Measurements from ENCODE around the gene CADPS2. TPM values are rescaled to one million over a fixed set of nuclear protein-coding genes. Genes with fewer than 3 reads are reported as not detected.
"Not testable (repeated sequence)": the region's sequence is repeated elsewhere in the genome, so short reads cannot be mapped to it uniquely, and the experiment has no call there.

Gene CADPS2
- total RNA-seq, 1 donor from 2014 or later: 8.7 TPM

DNA sequence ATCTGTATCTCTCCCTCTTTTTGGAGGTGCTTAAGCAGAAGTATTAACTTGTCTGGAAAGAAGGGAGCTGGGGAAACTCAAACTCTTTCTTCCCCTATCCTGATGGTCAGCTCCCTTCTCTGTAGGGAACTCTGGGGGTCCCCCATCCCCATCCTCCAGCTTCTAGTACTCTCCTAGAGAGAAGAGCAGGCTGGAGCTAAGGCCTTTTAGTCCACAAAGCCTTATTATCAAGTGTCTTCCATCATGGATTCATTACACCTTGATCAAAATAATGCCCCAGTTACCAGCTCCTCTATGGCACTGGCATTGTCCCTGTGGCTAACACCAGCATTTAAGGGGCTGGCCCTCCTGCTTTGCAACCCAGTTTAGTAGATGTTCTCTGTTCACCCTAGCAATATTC, 35.7 kb downstream of the CADPS2 start:
- no peak for DNase-seq (ENCODE audit: low read depth)

- no peak for DNase-seq (ENCODE audit: low read depth)
Measured at GRCh38 chr7:122849957-122850328, 36.3 kb downstream of the CADPS2 start.

DNA sequence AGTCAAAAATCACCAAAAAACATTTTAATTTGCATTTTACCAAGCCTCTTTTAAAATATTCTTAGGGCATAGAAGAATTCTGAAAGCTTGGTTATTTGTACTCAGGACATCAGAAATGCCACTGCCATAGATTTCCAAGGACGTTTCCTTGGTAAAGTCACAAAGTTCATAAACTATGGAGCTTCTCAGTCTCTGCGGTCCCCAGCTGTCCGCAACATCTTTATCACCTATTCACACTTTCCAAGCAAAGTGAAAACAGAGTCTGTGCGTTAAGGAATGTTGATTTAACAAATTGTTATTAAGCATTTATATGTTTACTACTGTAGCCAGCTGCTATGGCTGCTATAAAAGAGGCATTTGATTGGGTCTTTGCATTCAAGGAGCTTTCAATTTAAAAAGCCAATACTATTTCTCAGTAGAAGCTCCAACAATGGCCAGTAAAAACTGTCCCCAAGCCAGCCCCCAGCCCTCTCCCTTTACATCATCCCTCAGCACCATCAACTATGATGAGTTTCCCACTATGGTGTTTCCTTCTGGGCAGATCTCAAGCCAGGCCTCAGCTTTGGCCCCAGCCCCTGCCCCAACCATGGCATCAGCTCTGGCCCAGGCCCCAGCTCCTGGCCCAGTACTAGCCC, 36.8 kb downstream of the CADPS2 start:
- no peak for DNase-seq (ENCODE audit: low read depth)

DNA sequence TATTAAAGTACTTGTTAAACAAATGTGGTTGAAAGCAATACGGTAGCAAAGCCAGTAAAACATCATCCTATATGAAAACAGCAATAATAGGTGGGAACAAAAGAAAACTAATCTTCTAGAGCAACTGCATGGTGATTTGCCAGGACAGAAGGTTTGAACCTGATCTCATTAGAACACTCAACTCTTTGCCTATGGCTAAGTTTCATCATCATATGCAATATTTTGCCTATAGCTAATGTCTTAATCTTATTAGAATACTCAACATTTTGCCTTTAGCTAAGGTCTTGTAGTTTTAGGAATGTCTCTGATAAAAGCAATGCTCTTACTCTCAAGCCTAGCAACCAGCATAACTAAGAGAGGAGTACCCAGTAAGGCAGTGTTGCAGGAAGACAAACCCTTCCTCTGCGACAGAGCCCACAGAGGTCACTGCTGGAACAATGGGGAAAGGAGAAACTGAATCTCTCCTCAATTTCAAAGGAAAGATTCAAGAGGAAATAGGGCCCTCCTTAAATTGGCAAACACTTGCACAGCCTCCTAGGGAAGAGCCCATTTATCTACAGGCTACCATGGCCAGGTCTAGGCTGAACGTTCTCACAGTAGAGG, 38.3 kb downstream of the CADPS2 start:
- DNase-seq (ENCODE audit: low read depth): no peak

DNA sequence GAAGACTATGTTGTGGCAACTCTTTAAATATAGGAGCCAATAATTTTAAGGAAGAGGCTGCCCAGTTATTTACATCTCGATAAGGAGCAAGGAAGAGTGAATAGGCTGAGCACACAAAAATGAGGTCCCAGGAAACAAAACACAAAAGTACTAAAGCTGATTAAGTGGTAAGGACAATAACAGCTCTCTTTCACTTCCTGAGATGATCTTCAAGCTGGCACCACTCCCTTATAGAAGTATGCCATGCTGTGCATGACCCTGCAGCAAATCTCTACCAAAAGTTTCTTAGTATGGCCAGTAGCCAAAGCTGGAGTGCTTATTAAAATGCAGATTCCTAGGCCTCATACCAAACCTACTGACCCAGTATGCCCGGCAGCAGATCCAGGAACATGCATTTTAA, 39.7 kb downstream of the CADPS2 start:
- DNase-seq (ENCODE audit: low read depth): no peak

DNA sequence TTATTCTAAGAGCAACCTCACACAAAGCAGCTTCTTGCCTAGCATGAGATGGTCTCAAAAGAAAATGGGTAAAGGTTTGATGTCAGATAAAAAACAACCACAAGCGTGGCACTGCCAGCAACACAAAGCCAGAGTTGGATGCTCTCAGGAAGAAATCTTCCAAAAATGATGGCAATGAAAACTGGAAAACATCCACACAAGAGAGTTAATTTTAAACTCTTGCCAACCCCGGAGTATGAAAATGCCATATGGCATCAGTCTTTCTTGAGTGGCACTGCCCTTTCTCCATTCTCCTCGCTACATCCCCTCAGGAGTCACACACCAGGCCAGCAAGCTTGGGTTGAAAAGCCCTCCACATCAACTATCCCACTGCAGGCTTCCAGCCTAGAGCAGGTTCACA, 41.0 kb downstream of the CADPS2 start:
- DNase-seq (ENCODE audit: low read depth): no peak

- DNase-seq (ENCODE audit: low read depth): no peak
Measured at GRCh38 chr7:122844191-122844988, 41.9 kb downstream of the CADPS2 start.

DNA sequence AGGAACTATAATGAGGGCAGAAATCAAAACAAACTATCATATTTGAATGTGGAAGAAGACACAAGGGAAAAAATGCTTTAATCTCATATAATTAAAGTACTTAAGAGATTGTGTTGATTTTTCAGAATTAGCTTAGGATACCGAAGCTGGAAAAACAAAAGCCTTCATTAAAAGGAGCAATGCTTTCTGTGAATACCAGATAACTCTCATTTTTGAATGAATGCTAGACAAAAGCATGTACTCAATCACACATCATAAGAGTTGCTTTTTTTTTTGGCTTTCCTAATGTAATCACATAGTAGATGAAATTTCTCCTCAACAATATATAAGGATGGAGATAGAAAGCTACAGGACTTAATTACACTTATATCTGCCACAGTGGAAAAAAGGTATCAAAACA, 43.3 kb downstream of the CADPS2 start:
- DNase-seq (ENCODE audit: low read depth): no peak

- not testable (repeated sequence) for DNase-seq (ENCODE audit: low read depth)
Measured at GRCh38 chr7:122836286-122836685, 50.0 kb downstream of the CADPS2 start.

DNA sequence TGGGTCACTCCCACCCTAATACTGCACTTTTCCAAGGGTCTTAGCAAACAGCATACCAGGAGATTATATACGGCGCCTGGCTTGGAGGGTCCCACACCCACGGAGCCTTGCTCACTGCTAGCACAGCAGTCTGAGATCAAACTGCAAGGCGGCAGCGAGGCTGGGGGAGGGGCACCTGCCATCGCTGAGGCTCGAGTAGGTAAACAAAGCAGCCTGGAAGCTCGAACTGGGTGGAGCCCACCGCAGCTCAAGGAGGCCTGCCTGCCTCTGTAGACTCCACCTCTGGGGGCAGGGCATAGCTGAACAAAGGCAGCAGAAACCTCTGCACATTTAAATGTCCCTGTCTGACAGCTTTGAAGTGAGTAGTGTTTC, 51.7 kb downstream of the CADPS2 start:
- DNase-seq (ENCODE audit: low read depth): not testable (repeated sequence)

DNA sequence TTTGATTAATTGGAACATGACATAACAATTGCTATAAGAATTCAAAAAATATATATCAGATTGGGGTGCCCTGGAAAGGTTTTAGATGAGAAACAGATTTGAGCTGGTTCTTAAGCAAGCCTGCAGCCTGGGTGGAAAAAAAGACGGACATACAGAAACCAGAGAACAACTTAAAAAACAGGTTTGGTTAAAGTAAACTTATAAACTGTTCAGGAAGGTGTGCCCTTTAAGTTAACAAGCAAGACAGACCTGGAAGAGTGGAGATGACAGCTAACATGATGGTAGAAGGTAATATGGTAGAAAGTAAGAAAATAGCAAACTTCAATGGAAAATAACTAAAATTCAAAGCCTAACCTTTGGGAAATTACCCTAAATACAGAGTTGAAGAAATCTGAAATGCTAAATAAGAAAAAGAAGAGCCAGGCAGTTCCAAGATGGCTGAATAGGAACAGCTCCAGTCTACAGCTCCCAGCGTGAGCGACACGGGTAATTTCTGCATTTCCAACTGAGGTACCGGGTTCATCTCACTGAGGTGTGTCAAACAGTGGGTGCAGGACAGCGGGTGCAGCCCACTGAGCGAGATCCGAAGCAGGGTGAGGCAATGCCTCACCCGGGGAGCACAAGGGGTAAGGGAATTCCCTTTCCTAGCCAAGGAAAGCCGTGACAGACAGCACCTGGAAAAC, 52.2 kb downstream of the CADPS2 start:
- DNase-seq (ENCODE audit: low read depth): no peak

DNA sequence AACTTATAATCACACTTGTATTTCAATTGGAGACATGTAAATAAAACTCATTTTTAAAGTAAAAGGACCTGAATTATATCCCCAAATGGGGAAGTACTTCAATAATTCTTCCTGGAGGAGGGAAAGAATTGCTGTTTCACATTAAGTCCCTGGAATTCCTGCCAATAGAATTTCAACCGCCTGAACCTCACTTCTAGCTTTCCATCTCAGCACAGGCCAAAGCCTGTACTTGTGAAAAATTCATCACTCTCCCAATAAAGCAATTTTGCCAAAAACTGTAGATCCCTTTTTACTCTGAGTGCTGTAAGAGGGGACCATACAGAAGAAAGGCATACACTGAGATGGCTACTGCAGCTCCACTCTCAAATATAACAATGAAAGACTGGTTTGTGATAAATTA, 54.8 kb downstream of the CADPS2 start:
- DNase-seq (ENCODE audit: low read depth): no peak

GRCh38 chr7:122829962-122830361, 56.3 kb downstream of the CADPS2 start:
- DNase-seq (ENCODE audit: low read depth): no peak

DNA sequence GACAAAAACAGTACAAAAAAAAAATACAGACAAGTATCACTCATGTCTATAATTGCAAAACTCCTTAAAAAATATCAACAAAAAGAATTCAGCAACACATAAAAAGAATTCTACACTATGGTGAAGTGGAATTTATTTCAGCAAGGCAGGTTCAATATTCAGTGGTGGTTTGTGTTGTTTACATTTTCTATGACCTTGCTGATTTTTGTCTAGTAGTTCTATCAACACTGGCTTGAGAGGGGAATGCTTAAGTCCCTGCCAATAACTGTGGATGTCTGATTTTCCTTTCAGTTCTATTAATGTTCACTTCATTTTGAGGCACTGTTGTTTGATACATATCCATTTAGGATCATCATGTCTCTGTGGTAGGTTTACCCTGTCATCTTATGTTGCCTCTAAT, 58.5 kb downstream of the CADPS2 start:
- DNase-seq (ENCODE audit: low read depth): no peak

- no peak for DNase-seq (ENCODE audit: low read depth)
Measured at GRCh38 chr7:122813845-122814244, 72.4 kb downstream of the CADPS2 start.

- DNase-seq (ENCODE audit: low read depth): no peak
Measured at GRCh38 chr7:122803851-122804250, 82.4 kb downstream of the CADPS2 start.

DNA sequence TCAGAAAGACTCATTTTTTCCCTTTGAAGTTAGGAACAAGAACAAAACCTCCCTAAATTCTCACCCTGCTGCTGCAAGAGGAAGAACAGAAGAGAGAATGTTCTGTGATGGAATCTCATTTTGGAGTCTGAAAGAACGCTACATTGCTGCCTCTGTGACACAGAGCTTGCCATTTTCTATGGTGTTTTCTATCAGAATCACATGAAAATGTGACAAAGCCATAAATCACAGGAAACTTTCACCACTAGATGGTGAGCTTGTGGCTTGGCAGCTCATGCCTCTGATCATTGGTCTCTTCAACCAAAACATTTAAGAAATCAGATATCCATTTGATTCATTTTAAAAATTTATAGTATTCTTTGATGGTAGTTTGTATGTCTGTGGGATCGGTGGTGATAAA, 82.9 kb downstream of the CADPS2 start:
- DNase-seq (ENCODE audit: low read depth): peak; percentile 46

DNA sequence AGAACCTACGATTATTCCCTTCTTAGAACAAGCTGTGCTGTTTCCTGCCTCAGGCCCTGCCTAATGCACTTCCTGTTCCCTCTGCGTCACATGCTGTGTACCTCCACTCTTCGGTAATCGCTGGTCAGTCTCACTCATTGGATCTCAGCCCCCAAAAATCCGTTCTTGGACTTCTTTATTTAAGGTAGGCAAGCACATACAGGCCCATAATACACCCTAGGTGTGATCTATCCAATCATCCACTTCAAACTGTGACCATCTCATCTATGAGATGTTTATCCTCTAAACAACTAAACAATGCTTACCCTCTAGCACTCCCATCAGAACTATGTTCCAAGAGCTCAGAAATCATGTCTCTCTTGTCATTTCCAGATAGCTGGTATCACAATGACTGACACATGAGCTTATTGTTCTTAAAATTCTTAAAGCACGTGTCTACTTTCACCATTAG, 83.9 kb downstream of the CADPS2 start:
- peak; percentile 26 for DNase-seq (ENCODE audit: low read depth)

DNA sequence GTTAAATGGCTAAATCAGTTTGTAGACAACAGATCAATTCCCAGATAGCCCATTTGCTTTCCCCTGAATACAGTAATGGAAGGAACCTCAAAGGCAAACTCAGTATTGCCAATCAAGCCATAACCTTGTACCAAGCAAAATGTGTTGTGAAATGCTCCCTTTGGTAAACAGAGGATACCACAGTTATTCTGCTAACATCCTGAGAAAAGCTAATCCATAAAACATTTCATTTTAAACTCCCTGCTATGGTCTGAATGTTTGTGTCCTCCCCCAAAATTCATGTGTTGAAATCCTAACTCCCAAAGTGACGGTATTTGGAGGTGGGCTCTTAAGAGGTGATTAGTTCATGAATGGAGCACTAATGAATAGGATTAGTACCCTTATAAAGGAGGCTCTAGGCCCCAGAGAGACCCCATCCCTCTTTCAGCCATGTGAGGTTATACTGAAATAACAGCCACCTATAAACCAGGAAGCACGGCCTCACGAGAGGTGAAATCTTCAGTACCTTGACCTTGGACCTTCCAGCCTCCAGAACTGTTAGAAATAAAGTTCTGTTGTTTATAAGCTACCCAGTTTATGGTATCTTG, 94.2 kb downstream of the CADPS2 start:
- DNase-seq (ENCODE audit: low read depth): no peak

DNA sequence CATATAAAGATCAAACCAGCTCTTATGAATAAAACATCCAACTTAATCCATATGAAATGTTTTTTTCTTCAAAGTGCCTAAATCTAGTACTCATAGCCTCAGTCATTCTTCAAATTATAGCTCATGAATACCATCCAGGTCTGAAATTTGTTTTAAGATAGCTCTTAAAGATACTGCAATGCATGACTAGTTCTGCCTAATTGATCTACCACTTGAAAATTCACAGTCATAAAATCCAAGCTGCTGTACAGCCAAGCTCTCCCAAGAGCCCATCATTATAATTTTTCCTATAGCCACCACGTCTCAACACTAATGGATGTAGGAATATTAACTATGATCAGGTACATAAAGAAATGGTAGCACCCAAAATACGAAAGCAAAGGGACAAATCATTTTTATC, 95.7 kb downstream of the CADPS2 start:
- DNase-seq (ENCODE audit: low read depth): no peak

- DNase-seq (ENCODE audit: low read depth): no peak
Measured at GRCh38 chr7:122790132-122790531, 96.1 kb downstream of the CADPS2 start.

DNA sequence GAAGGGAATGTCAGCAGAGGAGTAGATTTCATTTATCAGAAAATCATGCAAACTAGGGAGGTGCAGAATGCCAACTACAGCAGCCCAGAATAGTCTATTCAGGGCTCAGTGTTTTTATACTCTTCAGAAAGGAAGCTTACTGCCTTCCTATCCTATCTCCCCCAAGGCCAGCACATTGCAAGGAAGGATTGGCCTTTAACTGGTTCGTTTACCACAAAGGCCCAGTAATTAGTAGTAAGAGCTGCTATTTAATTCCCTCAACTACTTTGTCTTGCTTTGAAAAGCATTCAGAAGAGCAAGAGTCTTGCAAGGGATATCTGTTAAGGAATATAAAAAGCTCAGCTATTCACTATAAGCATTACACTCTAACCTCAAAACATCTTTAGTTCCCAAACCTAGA, 97.1 kb downstream of the CADPS2 start:
- no peak for DNase-seq (ENCODE audit: low read depth)

All from renal cortical epithelial cell (primary cell).